A549 (cell line): ENCODE results near the gene NR4A1. TPM values are rescaled to one million over a fixed set of nuclear protein-coding genes. Genes with fewer than 3 reads are reported as not detected.

Source experiments
- ATAC-seq, 2 experiments: fragments of 200-7000 bp in 1 of 2; fragments of >200 bp in 1 of 2; cut with Nextera tagmentation in 1 of 2; cut with Tn5 transposase in 1 of 2; 3 replicates each; pipeline versions ENCODE4 v1.8.0 to v1.9.1; 2018 to 2020; ENCODE audit warnings: mild to moderate bottlenecking in 1 of 2, moderate library complexity in 1 of 2
- CTCF ChIA-PET: fragments of 300-600 bp; sonication (Branson Sonifier 250); formaldehyde crosslinking; extraction: SDS; loops from one replicate; lab custom pipeline; 2021; ENCODE audit warnings: antibody characterized with exemption, inconsistent platforms; lab: Yijun Ruan, JAX
- POLR2A ChIA-PET: fragments of 350-600 bp; formaldehyde crosslinking; extraction: SDS; loops from one replicate; lab custom pipeline; 2021; ENCODE audit warnings: antibody characterized with exemption, inconsistent platforms; lab: Yijun Ruan, JAX
- DNase-seq, 2 experiments: peaks; one replicate each; pipeline versions ENCODE4 v3.0.0 to v3.0.0-alpha.2; 2011 to 2016; ENCODE audit warnings: low read depth in 1 of 2, low spot score in 1 of 2
- FAIRE-seq: peaks from 2 replicates; lab custom pipeline; 2011; peaks lifted over from hg19 to GRCh38; lab: Jason Lieb, UNC
- H3K27ac ChIP-seq, 2 experiments: fragments of >200 bp; sonication (Bioruptor Twin); formaldehyde crosslinking; 3 replicates each; pipeline ENCODE4 v1.5.1; 2016 to 2017
- H3K4me1 ChIP-seq: fragments of >200 bp; sonication (Bioruptor Twin); formaldehyde crosslinking; 3 replicates; pipeline ENCODE4 v1.6.1; 2016
- H3K4me2 ChIP-seq: fragments of >200 bp; sonication (Bioruptor Twin); formaldehyde crosslinking; 3 replicates; pipeline ENCODE4 v1.6.1; 2016
- H3K4me3 ChIP-seq: fragments of >200 bp; sonication (Bioruptor Twin); formaldehyde crosslinking; 3 replicates; pipeline ENCODE4 v1.5.1; 2016
- H3K9me3 ChIP-seq: fragments of >200 bp; sonication (Bioruptor Twin); formaldehyde crosslinking; 3 replicates; pipeline ENCODE4 v1.6.1; 2016
- BHLHE40 ChIP-seq: IDR thresholded peaks from 2 replicates; pipeline ENCODE4 v1.6.1; 2012; ENCODE audit warnings: low read depth, low read length, inconsistent platforms
- EHF ChIP-seq: fragments of 250-450 bp; sonication (Bioruptor Pico); IDR thresholded peaks from 2 replicates; pipeline ENCODE4 v1.5.0; 2020; ENCODE audit warnings: mild to moderate bottlenecking
- EHMT2 ChIP-seq: fragments of 200-600 bp; sonication (generic); IDR thresholded peaks from 2 replicates; pipeline ENCODE4 v1.6.1; 2016; ENCODE audit warnings: antibody characterized with exemption, low read depth, mild to moderate bottlenecking, moderate library complexity
- FOSB ChIP-seq: fragments of 250-450 bp; sonication (Bioruptor Pico); IDR thresholded peaks from 2 replicates; pipeline ENCODE4 v1.5.0; 2020; ENCODE audit warnings: mild to moderate bottlenecking, moderate library complexity
- JUN ChIP-seq, 2 experiments: fragments of >200 bp; sonication (Bioruptor Twin); formaldehyde crosslinking; IDR thresholded peaks; 2 replicates in 1 of 2; 3 replicates in 1 of 2; pipeline ENCODE4 v1.6.1; 2016 to 2017
- KDM5A ChIP-seq: fragments of 200-600 bp; sonication (generic); IDR thresholded peaks from 2 replicates; pipeline ENCODE4 v1.6.1; 2016; ENCODE audit warnings: antibody characterized with exemption, mild to moderate bottlenecking
- MAFK ChIP-seq: fragments of 450-650 bp; IDR thresholded peaks from 2 replicates; pipeline ENCODE4 v1.6.1; 2014; ENCODE audit not compliant: partially characterized antibody
- NFE2L2 ChIP-seq: fragments of 150-350 bp; conservative IDR thresholded peaks from 2 replicates; pipeline ENCODE4 v1.6.1; 2014; ENCODE audit warnings: low read length
- NR3C1 ChIP-seq: fragments of >200 bp; sonication (Bioruptor Twin); formaldehyde crosslinking; IDR thresholded peaks from 3 replicates; pipeline ENCODE4 v1.6.1; 2017
- TP53 ChIP-seq: fragments of 250-450 bp; sonication (Bioruptor Pico); IDR thresholded peaks from 2 replicates; pipeline ENCODE4 v1.5.0; 2021; ENCODE audit warnings: mild to moderate bottlenecking, moderate library complexity
- ZNF302 ChIP-seq: fragments of 250-450 bp; sonication (Bioruptor Pico); IDR thresholded peaks from 2 replicates; pipeline ENCODE4 v1.9.0; 2021; ENCODE audit warnings: inconsistent platforms, mild to moderate bottlenecking, moderate library complexity
- ZSCAN20 ChIP-seq: fragments of 250-450 bp; sonication (Bioruptor Pico); IDR thresholded peaks from 2 replicates; pipeline ENCODE4 v1.8.0; 2022; ENCODE audit warnings: mild to moderate bottlenecking, moderate library complexity
- WGBS: methylation state at CpG from one replicate; pipeline ENCODE4 v1.1.6; 2017; ENCODE audit errors: missing lambda C conversion rate; 5-methylcytosine and 5-hydroxymethylcytosine counted together
- polyA plus RNA-seq, 4 experiments: library from polyadenylated mRNA; depleted of rRNA in 3 of 4; stranded (reverse); fragments of >200 nt; fragmentation: RNase III in 1 of 4; extraction: RNeasy Plus Mini Kit Qiagen cat#74134 plus additional on column Dnase treatment in 1 of 4; gene quantifications; 2 replicates in 3 of 4; 3 replicates in 1 of 4; pipeline ENCODE4 v1.2.3, GENCODE V29; 2011 to 2017
- TF ChIP-seq, protein P1 (sequence below): fragments of >200 bp; sonication (Bioruptor Twin); formaldehyde crosslinking; IDR thresholded peaks from 3 replicates; pipeline ENCODE4 v1.5.1; 2016
- TF ChIP-seq, protein P2 (sequence below): fragments of 450-650 bp; IDR thresholded peaks from 2 replicates; pipeline ENCODE4 v1.6.1; 2014; ENCODE audit warnings: antibody characterized with exemption
- TF ChIP-seq, protein P3 (sequence below): fragments of 150-350 bp; IDR thresholded peaks from 2 replicates; pipeline ENCODE4 v1.6.1; 2014; ENCODE audit warnings: low read depth, mild to moderate bottlenecking, low read length
- TF ChIP-seq, protein P4 (sequence below): IDR thresholded peaks from 2 replicates; pipeline ENCODE4 v1.6.1; 2012

The NR4A1 gene
- polyA plus RNA-seq, 2 of the 4 experiments (the other 2 are of a cell fraction), result 39.6 to 89.6 TPM

- TF ChIP-seq, protein P1, sequence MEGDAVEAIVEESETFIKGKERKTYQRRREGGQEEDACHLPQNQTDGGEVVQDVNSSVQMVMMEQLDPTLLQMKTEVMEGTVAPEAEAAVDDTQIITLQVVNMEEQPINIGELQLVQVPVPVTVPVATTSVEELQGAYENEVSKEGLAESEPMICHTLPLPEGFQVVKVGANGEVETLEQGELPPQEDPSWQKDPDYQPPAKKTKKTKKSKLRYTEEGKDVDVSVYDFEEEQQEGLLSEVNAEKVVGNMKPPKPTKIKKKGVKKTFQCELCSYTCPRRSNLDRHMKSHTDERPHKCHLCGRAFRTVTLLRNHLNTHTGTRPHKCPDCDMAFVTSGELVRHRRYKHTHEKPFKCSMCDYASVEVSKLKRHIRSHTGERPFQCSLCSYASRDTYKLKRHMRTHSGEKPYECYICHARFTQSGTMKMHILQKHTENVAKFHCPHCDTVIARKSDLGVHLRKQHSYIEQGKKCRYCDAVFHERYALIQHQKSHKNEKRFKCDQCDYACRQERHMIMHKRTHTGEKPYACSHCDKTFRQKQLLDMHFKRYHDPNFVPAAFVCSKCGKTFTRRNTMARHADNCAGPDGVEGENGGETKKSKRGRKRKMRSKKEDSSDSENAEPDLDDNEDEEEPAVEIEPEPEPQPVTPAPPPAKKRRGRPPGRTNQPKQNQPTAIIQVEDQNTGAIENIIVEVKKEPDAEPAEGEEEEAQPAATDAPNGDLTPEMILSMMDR, result peak; percentile 93
Observed at GRCh38 chr12:52023182-52023975, 27.9 kb upstream of the NR4A1 start (continued).

- 21% methylated on average over 20 of the region's 20 CpGs for WGBS
- peak overlapping the region; percentile 88 for H3K4me2 ChIP-seq
- ChIA-PET POLR2A (interaction anchor here (0.9 to 2.1 kb wide), 5 partner anchors 8 to 46 kb away, joined by 4 to 16 read pairs (median 8); partner anchors contain the start of genes ATG101, NR4A1 and TAMALIN), CTCF (interaction anchor here (0.6 to 41.8 kb wide), 23 partner anchors 8 to 860 kb away, joined by 3 to 1730 read pairs (median 5); partner anchors contain the start of genes ATG101, NR4A1, SMIM41 and TAMALIN)
- no peaks in the 10 kb centered on the region for H3K9me3 ChIP-seq
- no peak for DNase-seq
- no peak for FAIRE-seq
- peak overlapping the region; percentile 71 for H3K4me3 ChIP-seq
- TF ChIP-seq, protein P1, result 0 out of 3 replicates have a peak, but pooled peaks have one; percentile 14
- TF ChIP-seq EHMT2 (no peak), KDM5A (peak; percentile 51; the same call in 1 of the 2 replicates)
- peak overlapping the region; percentile 83 to 93 for H3K27ac ChIP-seq
- peaks cover 25% of the 10 kb centered on the region for H3K4me1 ChIP-seq
- ATAC-seq, result peak; percentile 1; a peak in 3 of 6 replicates
Observed at GRCh38 chr12:52023976-52024688, 27.1 kb upstream of the NR4A1 start.

- POLR2A ChIA-PET, result interaction anchor here (0.9 to 1.6 kb wide), 4 partner anchors 26 to 855 kb away, joined by 3 to 18 read pairs (median 8); partner anchors contain the start of genes ATG101 and NR4A1
- DNase-seq (no peak), FAIRE-seq (no peak)
- 87% methylated on average over 15 of the region's 15 CpGs for WGBS
- Histone ChIP-seq H3K4me2 (peak overlapping the region; percentile 68; the same call in 2 of the 3 replicates), H3K27ac (peak overlapping the region; percentile 63 to 80; a peak in 4 of 6 replicates), H3K4me1 (peaks cover 24% of the 10 kb centered on the region), H3K9me3 (no peaks in the 10 kb centered on the region)
- TF ChIP-seq ZSCAN20 (CRISPR knock-in tag), result no peak
- no peak for TF ChIP-seq KDM5A
- no peak for TF ChIP-seq BHLHE40
- TF ChIP-seq MAFK, result no peak
- no peak for TF ChIP-seq NFE2L2
- TF ChIP-seq ZNF302 (CRISPR knock-in tag), result no peak
- no peak for TF ChIP-seq NR3C1
- TF ChIP-seq, protein P2, sequence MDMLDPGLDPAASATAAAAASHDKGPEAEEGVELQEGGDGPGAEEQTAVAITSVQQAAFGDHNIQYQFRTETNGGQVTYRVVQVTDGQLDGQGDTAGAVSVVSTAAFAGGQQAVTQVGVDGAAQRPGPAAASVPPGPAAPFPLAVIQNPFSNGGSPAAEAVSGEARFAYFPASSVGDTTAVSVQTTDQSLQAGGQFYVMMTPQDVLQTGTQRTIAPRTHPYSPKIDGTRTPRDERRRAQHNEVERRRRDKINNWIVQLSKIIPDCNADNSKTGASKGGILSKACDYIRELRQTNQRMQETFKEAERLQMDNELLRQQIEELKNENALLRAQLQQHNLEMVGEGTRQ, result no peak
- TF ChIP-seq TP53, result no peak
- TF ChIP-seq, protein P3, sequence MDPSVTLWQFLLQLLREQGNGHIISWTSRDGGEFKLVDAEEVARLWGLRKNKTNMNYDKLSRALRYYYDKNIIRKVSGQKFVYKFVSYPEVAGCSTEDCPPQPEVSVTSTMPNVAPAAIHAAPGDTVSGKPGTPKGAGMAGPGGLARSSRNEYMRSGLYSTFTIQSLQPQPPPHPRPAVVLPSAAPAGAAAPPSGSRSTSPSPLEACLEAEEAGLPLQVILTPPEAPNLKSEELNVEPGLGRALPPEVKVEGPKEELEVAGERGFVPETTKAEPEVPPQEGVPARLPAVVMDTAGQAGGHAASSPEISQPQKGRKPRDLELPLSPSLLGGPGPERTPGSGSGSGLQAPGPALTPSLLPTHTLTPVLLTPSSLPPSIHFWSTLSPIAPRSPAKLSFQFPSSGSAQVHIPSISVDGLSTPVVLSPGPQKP, result no peak
- TF ChIP-seq JUN (IDR thresholded peaks at IDR 0.05), result no peak
- TF ChIP-seq, protein P4, sequence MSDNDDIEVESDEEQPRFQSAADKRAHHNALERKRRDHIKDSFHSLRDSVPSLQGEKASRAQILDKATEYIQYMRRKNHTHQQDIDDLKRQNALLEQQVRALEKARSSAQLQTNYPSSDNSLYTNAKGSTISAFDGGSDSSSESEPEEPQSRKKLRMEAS, result no peak
- no peak for TF ChIP-seq FOSB
- no peak for TF ChIP-seq EHMT2
- TF ChIP-seq EHF (CRISPR knock-in tag), result no peak
- TF ChIP-seq, protein P1, result no peak
- TF ChIP-seq, all 56 proteins: peak for 0
- CTCF ChIA-PET, result interaction anchor here (0.7 to 41.8 kb wide), 43 partner anchors 8 to 920 kb away, joined by 3 to 1730 read pairs (median 4); partner anchors contain the start of genes ANKRD33, ATG101, NR4A1 and SMIM41
- H3K4me3 ChIP-seq, result no peak overlapping the region
- ATAC-seq, result no peak
Observed at GRCh38 chr12:52024845-52025230, 26.4 kb upstream of the NR4A1 start.
